ENCODE data around the gene EXOC4.
"Not testable (repeated sequence)": the region's sequence is repeated elsewhere in the genome, so short reads cannot be mapped to it uniquely, and the experiment has no call there.

- not testable (repeated sequence) for TF ChIP-seq ZNF621 (tag by site-specific recombination; IDR thresholded peaks at IDR 0.05); SALL2 (tag by site-specific recombination; IDR thresholded peaks at IDR 0.05; ENCODE audit: borderline replicate concordance); ZNF202 (tag by site-specific recombination; IDR thresholded peaks at IDR 0.05; ENCODE audit: borderline replicate concordance); ZNF792 (tag by site-specific recombination; IDR thresholded peaks at IDR 0.05); ZNF785 (tag by site-specific recombination; IDR thresholded peaks at IDR 0.05)
- TF ChIP-seq, protein P1, sequence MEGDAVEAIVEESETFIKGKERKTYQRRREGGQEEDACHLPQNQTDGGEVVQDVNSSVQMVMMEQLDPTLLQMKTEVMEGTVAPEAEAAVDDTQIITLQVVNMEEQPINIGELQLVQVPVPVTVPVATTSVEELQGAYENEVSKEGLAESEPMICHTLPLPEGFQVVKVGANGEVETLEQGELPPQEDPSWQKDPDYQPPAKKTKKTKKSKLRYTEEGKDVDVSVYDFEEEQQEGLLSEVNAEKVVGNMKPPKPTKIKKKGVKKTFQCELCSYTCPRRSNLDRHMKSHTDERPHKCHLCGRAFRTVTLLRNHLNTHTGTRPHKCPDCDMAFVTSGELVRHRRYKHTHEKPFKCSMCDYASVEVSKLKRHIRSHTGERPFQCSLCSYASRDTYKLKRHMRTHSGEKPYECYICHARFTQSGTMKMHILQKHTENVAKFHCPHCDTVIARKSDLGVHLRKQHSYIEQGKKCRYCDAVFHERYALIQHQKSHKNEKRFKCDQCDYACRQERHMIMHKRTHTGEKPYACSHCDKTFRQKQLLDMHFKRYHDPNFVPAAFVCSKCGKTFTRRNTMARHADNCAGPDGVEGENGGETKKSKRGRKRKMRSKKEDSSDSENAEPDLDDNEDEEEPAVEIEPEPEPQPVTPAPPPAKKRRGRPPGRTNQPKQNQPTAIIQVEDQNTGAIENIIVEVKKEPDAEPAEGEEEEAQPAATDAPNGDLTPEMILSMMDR (tag by site-specific recombination; IDR thresholded peaks at IDR 0.05), result not testable (repeated sequence)
- TF ChIP-seq, protein P2, sequence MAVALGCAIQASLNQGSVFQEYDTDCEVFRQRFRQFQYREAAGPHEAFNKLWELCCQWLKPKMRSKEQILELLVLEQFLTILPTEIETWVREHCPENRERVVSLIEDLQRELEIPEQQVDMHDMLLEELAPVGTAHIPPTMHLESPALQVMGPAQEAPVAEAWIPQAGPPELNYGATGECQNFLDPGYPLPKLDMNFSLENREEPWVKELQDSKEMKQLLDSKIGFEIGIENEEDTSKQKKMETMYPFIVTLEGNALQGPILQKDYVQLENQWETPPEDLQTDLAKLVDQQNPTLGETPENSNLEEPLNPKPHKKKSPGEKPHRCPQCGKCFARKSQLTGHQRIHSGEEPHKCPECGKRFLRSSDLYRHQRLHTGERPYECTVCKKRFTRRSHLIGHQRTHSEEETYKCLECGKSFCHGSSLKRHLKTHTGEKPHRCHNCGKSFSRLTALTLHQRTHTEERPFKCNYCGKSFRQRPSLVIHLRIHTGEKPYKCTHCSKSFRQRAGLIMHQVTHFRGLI (tag by site-specific recombination; IDR thresholded peaks at IDR 0.05), result not testable (repeated sequence)
These were observed 526.7 kb downstream of the EXOC4 start for GRCh38 chr7:133779538-133779937.
